H1 (cell line): ENCODE measurements around the gene EMC6. TPM values are rescaled to one million over a fixed set of nuclear protein-coding genes. Genes with fewer than 3 reads are reported as not detected.

Source experiments
- ASH2L ChIP-seq: fragments of 200-600, 300-600 bp; sonication (generic); IDR thresholded peaks from one replicate; pipeline ENCODE4 v1.7.1; 2017; ENCODE audit warnings: low read length
- CBX5 ChIP-seq: fragments of 300-800, 300-1000 bp; sonication (generic); IDR thresholded peaks from 2 replicates; pipeline ENCODE4 v1.7.1; 2016; ENCODE audit warnings: antibody characterized with exemption, low read length, low read depth
- CBX8 ChIP-seq: fragments of 300-800, 300-1000 bp; sonication (generic); IDR thresholded peaks from 2 replicates; pipeline ENCODE4 v1.7.1; 2016; ENCODE audit warnings: low read depth, low read length, borderline replicate concordance
- JUN ChIP-seq: IDR thresholded peaks from 2 replicates; pipeline ENCODE4 v1.6.1; 2011; ENCODE audit warnings: low read depth, mild to moderate bottlenecking, improper control_type of control experiment, low read length
- KDM4A ChIP-seq: IDR thresholded peaks from one replicate; pipeline ENCODE4 v1.7.1; 2012; ENCODE audit warnings: low read depth, mild to moderate bottlenecking, moderate library complexity, low read length, inconsistent platforms; ENCODE audit not compliant: severe bottlenecking
- PHF8 ChIP-seq: fragments of 200-600 bp; sonication (generic); conservative IDR thresholded peaks from 2 replicates; pipeline ENCODE4 v1.7.1; 2012; ENCODE audit warnings: low read depth, mild to moderate bottlenecking, inconsistent platforms, low read length, moderate library complexity
- POLR2AphosphoS5 ChIP-seq: IDR thresholded peaks from 2 replicates; pipeline ENCODE4 v1.6.1; 2011; ENCODE audit warnings: low read depth, low read length
- POU5F1 ChIP-seq: IDR thresholded peaks from 2 replicates; pipeline ENCODE4 v1.6.1; 2011; ENCODE audit warnings: low read depth, mild to moderate bottlenecking, low read length, moderate library complexity
- RXRA ChIP-seq: IDR thresholded peaks from 2 replicates; pipeline ENCODE4 v1.6.1; 2011; ENCODE audit warnings: low read depth, mild to moderate bottlenecking, low read length, moderate library complexity; ENCODE audit not compliant: insufficient read depth
- SUZ12 ChIP-seq: fragments of 200-600 bp; sonication (generic); IDR thresholded peaks from 2 replicates; pipeline ENCODE4 v1.6.1; 2012; ENCODE audit warnings: mild to moderate bottlenecking, inconsistent platforms, low read length, moderate library complexity, mixed read lengths
- TBP ChIP-seq: IDR thresholded peaks from 2 replicates; pipeline ENCODE4 v1.6.1; 2011; ENCODE audit warnings: low read depth, low read length, improper control_type of control experiment
- TEAD4 ChIP-seq: IDR thresholded peaks from 2 replicates; pipeline ENCODE4 v1.6.1; 2012; ENCODE audit warnings: low read depth, low read length, inconsistent platforms, mixed read lengths
- polyA plus RNA-seq, 7 experiments: library from polyadenylated mRNA; depleted of rRNA in 3 of 7; stranded (reverse) in 5 of 7; unstranded in 2 of 7; fragments of >200 nt in 5 of 7; fragments of 200-250 nt in 2 of 7; gene quantifications; 1 replicate in 5 of 7; 2 replicates in 1 of 7; 4 replicates in 1 of 7; pipeline versions ENCODE4 v1.2.1 to v1.2.3, GENCODE V29; 2011 to 2013; ENCODE audit warnings: missing spikeins in 2 of 7, mixed read lengths in 2 of 7
- total RNA-seq: library from RNA; stranded (reverse); fragmentation: NEBNext Ultra II Directional; extraction: Animal tissue kit (Norgen Biotek cat#: 25700); gene quantifications from 2 replicates; pipeline ENCODE4 v1.2.1, GENCODE V29; 2021
- TF ChIP-seq, protein P1 (sequence below), 3 experiments: IDR thresholded peaks; 1 replicate in 2 of 3; 2 replicates in 1 of 3; pipeline versions ENCODE4 v1.5.1 to v1.6.1; 2011; ENCODE audit warnings: low read length in 3 of 3, mild to moderate bottlenecking in 3 of 3, inconsistent platforms in 2 of 3, low read depth in 1 of 3, moderate library complexity in 1 of 3; ENCODE audit not compliant: insufficient read depth in 1 of 3; ENCODE audit errors: control extremely low read depth in 1 of 3

The EMC6 gene
- total and polyA plus RNA-seq, 2 of the 8 experiments (the other 6 are each of a cell fraction or from before 2014, with no cell fraction given) = 81.5 to 193 TPM

DNA sequence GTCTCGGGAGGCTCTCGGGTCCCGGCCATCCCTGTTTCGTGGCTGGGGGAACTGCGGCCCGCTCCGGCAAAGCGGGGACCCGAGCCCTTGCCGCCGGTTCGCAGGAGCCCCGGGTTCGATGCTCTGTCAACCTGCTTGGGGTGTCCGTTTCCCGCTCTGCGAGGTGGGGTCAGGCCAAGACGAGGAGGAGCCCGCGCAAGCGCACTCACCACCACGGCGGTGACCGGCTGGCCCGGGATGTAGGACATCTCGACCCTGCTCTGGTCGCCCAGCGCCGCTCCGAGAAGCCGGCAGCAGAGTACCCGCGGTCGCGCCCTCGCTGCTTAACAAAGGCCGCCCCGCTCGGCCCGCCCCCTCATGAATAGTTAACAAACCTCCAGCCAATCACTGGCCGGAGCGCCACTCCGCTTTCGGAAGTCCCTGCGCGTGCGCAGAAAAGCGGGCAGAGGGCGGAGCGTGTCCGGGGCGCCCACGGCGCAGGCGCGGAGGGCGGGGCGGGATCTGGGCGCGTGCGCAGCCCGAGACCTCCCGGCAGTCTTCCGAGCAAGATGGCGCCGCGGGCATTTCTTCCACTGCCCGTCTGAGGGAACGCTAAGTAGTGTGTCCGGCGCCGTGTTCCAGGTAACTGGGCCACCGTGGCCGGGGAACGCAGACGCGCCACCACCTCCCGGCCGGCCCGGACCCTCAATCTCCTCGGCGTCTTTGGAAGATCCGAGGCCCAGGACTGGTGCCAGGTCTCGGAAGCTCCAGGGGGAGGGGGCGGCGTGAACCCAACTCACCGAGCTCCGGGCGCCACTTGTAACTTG is at the start of gene EMC6, which contains the start of gene TAX1BP3 (continued):
- TF ChIP-seq, protein P1, sequence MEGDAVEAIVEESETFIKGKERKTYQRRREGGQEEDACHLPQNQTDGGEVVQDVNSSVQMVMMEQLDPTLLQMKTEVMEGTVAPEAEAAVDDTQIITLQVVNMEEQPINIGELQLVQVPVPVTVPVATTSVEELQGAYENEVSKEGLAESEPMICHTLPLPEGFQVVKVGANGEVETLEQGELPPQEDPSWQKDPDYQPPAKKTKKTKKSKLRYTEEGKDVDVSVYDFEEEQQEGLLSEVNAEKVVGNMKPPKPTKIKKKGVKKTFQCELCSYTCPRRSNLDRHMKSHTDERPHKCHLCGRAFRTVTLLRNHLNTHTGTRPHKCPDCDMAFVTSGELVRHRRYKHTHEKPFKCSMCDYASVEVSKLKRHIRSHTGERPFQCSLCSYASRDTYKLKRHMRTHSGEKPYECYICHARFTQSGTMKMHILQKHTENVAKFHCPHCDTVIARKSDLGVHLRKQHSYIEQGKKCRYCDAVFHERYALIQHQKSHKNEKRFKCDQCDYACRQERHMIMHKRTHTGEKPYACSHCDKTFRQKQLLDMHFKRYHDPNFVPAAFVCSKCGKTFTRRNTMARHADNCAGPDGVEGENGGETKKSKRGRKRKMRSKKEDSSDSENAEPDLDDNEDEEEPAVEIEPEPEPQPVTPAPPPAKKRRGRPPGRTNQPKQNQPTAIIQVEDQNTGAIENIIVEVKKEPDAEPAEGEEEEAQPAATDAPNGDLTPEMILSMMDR (IDR thresholded peaks at IDR 0.05; ENCODE audit: control extremely low read depth in 1 of 3, insufficient read depth in 1 of 3, low read depth in 1 of 3, low read length in 3 of 3) = no peak
- no peak for TF ChIP-seq CBX5
- no peak for TF ChIP-seq SUZ12
- TF ChIP-seq CBX8 = no peak
- TF ChIP-seq TBP = peak; percentile 91
- TF ChIP-seq ASH2L = peak; percentile 80
- 0 out of 2 replicates have a peak, but pooled peaks have one; percentile 10 for TF ChIP-seq TEAD4
- peak; percentile 84 for TF ChIP-seq POLR2AphosphoS5
- TF ChIP-seq KDM4A = peak; percentile 37
- no peak for TF ChIP-seq JUN
- peak; percentile 92 for TF ChIP-seq PHF8
- TF ChIP-seq RXRA = no peak
- TF ChIP-seq POU5F1 = no peak
